Astrocyte (in vitro differentiated cells and primary cell): ENCODE results near the gene CRYBB1. TPM values are rescaled to one million over a fixed set of nuclear protein-coding genes. Genes with fewer than 3 reads are reported as not detected.

Source experiments
- DNase-seq: peaks from one replicate; pipeline ENCODE4 v3.0.0-alpha.2; 2010; ENCODE audit warnings: low read depth
- FAIRE-seq: peaks from 2 replicates; lab custom pipeline; 2011; peaks lifted over from hg19 to GRCh38; lab: Jason Lieb, UNC
- H2AFZ ChIP-seq: 2 replicates; pipeline ENCODE4 v1.6.0; 2012; ENCODE audit warnings: low read depth, low read length, inconsistent platforms
- H3K27ac ChIP-seq: 2 replicates; pipeline ENCODE4 v1.5.1; 2011; ENCODE audit warnings: low read depth, low read length, inconsistent platforms
- H3K27me3 ChIP-seq: 2 replicates; pipeline ENCODE4 v1.6.0; 2011; ENCODE audit warnings: low read length, inconsistent platforms; ENCODE audit not compliant: insufficient read depth
- H3K36me3 ChIP-seq: 2 replicates; pipeline ENCODE4 v1.5.1; 2011; ENCODE audit warnings: low read length, inconsistent platforms; ENCODE audit not compliant: insufficient read depth
- H3K4me1 ChIP-seq: 2 replicates; pipeline ENCODE4 v1.5.1; 2011; ENCODE audit warnings: low read length, inconsistent platforms; ENCODE audit not compliant: insufficient read depth
- H3K4me2 ChIP-seq: 2 replicates; pipeline ENCODE4 v1.6.0; 2012; ENCODE audit warnings: low read length, inconsistent platforms
- H3K4me3 ChIP-seq: 2 replicates; pipeline ENCODE4 v1.5.1; 2011; ENCODE audit warnings: low read depth, mild to moderate bottlenecking, low read length, inconsistent platforms; ENCODE audit not compliant: insufficient read depth
- H3K79me2 ChIP-seq: 2 replicates; pipeline ENCODE4 v1.6.0; 2012; ENCODE audit warnings: mild to moderate bottlenecking, low read length, inconsistent platforms; ENCODE audit not compliant: insufficient read depth
- H3K9ac ChIP-seq: 2 replicates; pipeline ENCODE4 v1.6.0; 2012; ENCODE audit warnings: mild to moderate bottlenecking, low read length, inconsistent platforms
- H3K9me3 ChIP-seq: 2 replicates; pipeline ENCODE4 v1.5.1; 2012; ENCODE audit warnings: low read depth, mild to moderate bottlenecking, low read length, inconsistent platforms; ENCODE audit not compliant: insufficient read depth
- H4K20me1 ChIP-seq: 2 replicates; pipeline ENCODE4 v1.6.0; 2012; ENCODE audit warnings: low read length, inconsistent platforms; ENCODE audit not compliant: insufficient read depth
- H3K27ac Mint-ChIP-seq: one replicate; pipeline ENCODE4 v1.8.0; 2021; ENCODE audit warnings: mild to moderate bottlenecking, mixed read lengths; ENCODE audit not compliant: unreplicated experiment
- H3K27me3 Mint-ChIP-seq: one replicate; pipeline ENCODE4 v1.8.0; 2021; ENCODE audit warnings: low read depth, mixed read lengths; ENCODE audit not compliant: unreplicated experiment
- H3K36me3 Mint-ChIP-seq: one replicate; pipeline ENCODE4 v1.8.0; 2021; ENCODE audit warnings: low read depth, mixed read lengths; ENCODE audit not compliant: unreplicated experiment
- H3K4me1 Mint-ChIP-seq: one replicate; pipeline ENCODE4 v1.8.0; 2021; ENCODE audit warnings: low read depth, mixed read lengths; ENCODE audit not compliant: unreplicated experiment
- H3K4me3 Mint-ChIP-seq: one replicate; pipeline ENCODE4 v1.8.0; 2021; ENCODE audit warnings: mild to moderate bottlenecking, moderate library complexity, mixed read lengths; ENCODE audit not compliant: unreplicated experiment
- H3K9me3 Mint-ChIP-seq: one replicate; pipeline ENCODE4 v1.8.0; 2021; ENCODE audit warnings: mild to moderate bottlenecking, mixed read lengths; ENCODE audit not compliant: unreplicated experiment
- EZH2 ChIP-seq: IDR thresholded peaks from 2 replicates; pipeline ENCODE4 v1.6.1; 2012; ENCODE audit warnings: mild to moderate bottlenecking, low read length, inconsistent platforms; ENCODE audit not compliant: insufficient read depth
- total RNA-seq: library from RNA; stranded (reverse); gene quantifications from 2 replicates; pipeline ENCODE4 v1.2.1, GENCODE V29; 2021
- TF ChIP-seq, protein P1 (sequence below): IDR thresholded peaks from 2 replicates; pipeline ENCODE4 v1.5.1; 2011; ENCODE audit warnings: low read depth, mild to moderate bottlenecking, inconsistent platforms, low read length, moderate library complexity; ENCODE audit not compliant: insufficient read depth

CRYBB1 gene
- total RNA-seq, 1 donor from 2014 or later = not detected

- Mint-ChIP-seq H3K4me1 (peaks cover 23% of the 10 kb centered on the region), H3K4me3 (peak overlapping the region; percentile 54), H3K36me3 (peaks cover 10% of the 10 kb centered on the region), H3K9me3 (peaks cover 2% of the 10 kb centered on the region), H3K27me3 (no peaks in the 10 kb centered on the region), H3K27ac (peak overlapping the region; percentile 41)
- peaks cover 22% of the 10 kb centered on the region for H3K4me1 ChIP-seq
- TF ChIP-seq, protein P1, sequence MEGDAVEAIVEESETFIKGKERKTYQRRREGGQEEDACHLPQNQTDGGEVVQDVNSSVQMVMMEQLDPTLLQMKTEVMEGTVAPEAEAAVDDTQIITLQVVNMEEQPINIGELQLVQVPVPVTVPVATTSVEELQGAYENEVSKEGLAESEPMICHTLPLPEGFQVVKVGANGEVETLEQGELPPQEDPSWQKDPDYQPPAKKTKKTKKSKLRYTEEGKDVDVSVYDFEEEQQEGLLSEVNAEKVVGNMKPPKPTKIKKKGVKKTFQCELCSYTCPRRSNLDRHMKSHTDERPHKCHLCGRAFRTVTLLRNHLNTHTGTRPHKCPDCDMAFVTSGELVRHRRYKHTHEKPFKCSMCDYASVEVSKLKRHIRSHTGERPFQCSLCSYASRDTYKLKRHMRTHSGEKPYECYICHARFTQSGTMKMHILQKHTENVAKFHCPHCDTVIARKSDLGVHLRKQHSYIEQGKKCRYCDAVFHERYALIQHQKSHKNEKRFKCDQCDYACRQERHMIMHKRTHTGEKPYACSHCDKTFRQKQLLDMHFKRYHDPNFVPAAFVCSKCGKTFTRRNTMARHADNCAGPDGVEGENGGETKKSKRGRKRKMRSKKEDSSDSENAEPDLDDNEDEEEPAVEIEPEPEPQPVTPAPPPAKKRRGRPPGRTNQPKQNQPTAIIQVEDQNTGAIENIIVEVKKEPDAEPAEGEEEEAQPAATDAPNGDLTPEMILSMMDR = no peak
- no peak for TF ChIP-seq EZH2
- peak; percentile 69 for FAIRE-seq
- no peaks in the 10 kb centered on the region for H3K36me3 ChIP-seq
- no peaks in the 10 kb centered on the region for H3K27me3 ChIP-seq
- H3K79me2 ChIP-seq = peaks cover 75% of the 10 kb centered on the region
- H3K27ac ChIP-seq = peak overlapping the region; percentile 22
- H3K9ac ChIP-seq = peak overlapping the region; percentile 17
- H3K9me3 ChIP-seq = no peaks in the 10 kb centered on the region
- H4K20me1 ChIP-seq = peaks cover 69% of the 10 kb centered on the region
- peak; percentile 72 for DNase-seq
- peak overlapping the region; percentile 57 for H3K4me2 ChIP-seq
- H3K4me3 ChIP-seq = no peak overlapping the region
- no peak overlapping the region for H2AFZ ChIP-seq
Observed at GRCh38 chr22:26585104-26585790, 32.6 kb downstream of the CRYBB1 start.

GRCh38 chr22:26584010-26584409 is 33.8 kb downstream of the CRYBB1 start:
- H3K36me3 ChIP-seq = no peaks in the 10 kb centered on the region
- Mint-ChIP-seq H3K9me3 (peaks cover 2% of the 10 kb centered on the region), H3K27me3 (no peaks in the 10 kb centered on the region), H3K36me3 (peaks cover 10% of the 10 kb centered on the region), H3K4me3 (no peak overlapping the region), H3K27ac (no peak overlapping the region), H3K4me1 (peaks cover 25% of the 10 kb centered on the region)
- H4K20me1 ChIP-seq = peaks cover 78% of the 10 kb centered on the region
- FAIRE-seq = no peak
- H3K9ac ChIP-seq = no peak overlapping the region
- peaks cover 80% of the 10 kb centered on the region for H3K79me2 ChIP-seq
- no peaks in the 10 kb centered on the region for H3K9me3 ChIP-seq
- no peak overlapping the region for H3K4me3 ChIP-seq
- no peak overlapping the region for H3K4me2 ChIP-seq
- no peak for DNase-seq
- no peak overlapping the region for H2AFZ ChIP-seq
- peaks cover 18% of the 10 kb centered on the region for H3K4me1 ChIP-seq
- no peaks in the 10 kb centered on the region for H3K27me3 ChIP-seq
- H3K27ac ChIP-seq = no peak overlapping the region
- no peak for TF ChIP-seq EZH2
- TF ChIP-seq, protein P1 = no peak

DNA sequence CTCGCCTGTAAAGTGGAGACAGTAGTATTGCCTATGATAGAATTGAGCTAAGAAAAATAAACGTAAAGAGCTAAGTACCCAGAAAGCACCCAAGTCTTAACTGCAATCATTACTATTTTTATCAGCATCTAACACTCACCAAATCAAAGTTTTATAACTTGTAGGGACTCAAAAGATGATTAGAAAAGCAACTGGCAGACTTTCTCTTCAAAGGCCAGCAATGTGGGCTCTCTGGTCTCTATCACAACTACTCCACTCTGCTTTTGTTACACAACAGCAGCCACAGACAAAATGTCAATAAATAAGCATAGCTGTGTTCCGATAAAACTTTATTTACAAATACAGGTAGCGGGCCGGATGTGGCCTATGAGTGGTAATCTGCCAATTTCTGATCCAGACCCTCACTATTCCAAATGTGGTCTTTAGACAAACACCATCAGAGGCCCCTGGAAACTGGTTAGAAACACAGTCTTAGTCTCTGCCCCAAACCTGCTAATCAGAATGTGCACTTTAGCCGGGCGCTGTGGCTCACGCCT is 36.1 kb downstream of the CRYBB1 start:
- Histone ChIP-seq H3K27me3 (no peaks in the 10 kb centered on the region), H3K4me2 (no peak overlapping the region), H3K36me3 (no peaks in the 10 kb centered on the region), H3K27ac (no peak overlapping the region), H4K20me1 (peaks cover 75% of the 10 kb centered on the region), H3K79me2 (peaks cover 76% of the 10 kb centered on the region), H2AFZ (no peak overlapping the region), H3K4me1 (peaks cover 13% of the 10 kb centered on the region), H3K9me3 (no peaks in the 10 kb centered on the region), H3K4me3 (no peak overlapping the region), H3K9ac (no peak overlapping the region)
- DNase-seq = no peak
- no peaks in the 10 kb centered on the region for H3K27me3 Mint-ChIP-seq
- H3K4me3 Mint-ChIP-seq = no peak overlapping the region
- FAIRE-seq = no peak
- peaks cover 12% of the 10 kb centered on the region for H3K36me3 Mint-ChIP-seq
- H3K27ac Mint-ChIP-seq = no peak overlapping the region
- TF ChIP-seq, protein P1 = no peak
- no peak for TF ChIP-seq EZH2
- H3K9me3 Mint-ChIP-seq = no peaks in the 10 kb centered on the region
- peaks cover 19% of the 10 kb centered on the region for H3K4me1 Mint-ChIP-seq
